K562 treated with DMSO at 1 percent for 24 hours (cell line): ENCODE measurements around the gene IL20RA. TPM values are rescaled to one million over a fixed set of nuclear protein-coding genes. Genes with fewer than 3 reads are reported as not detected.

Experiments
- total RNA-seq: library from RNA; unstranded; fragments of 300-600 nt; gene quantifications from 2 replicates; pipeline ENCODE4 v1.2.3, GENCODE V29; 2022; ENCODE audit warnings: low read depth; ENCODE audit not compliant: insufficient read depth

IL20RA gene
- total RNA-seq: not detected in 2 replicates

GRCh38 chr6:137044366-137045221, at the start of gene IL20RA:
IL20RA (minus strand) TSS chr6:137044965; CDS start chr6:137044728, 237 bp downstream.

Other genes with a start within 250 kb of the IL20RA start
- 4.9 and 5.1 TPM in 2 replicates for gene PEX7, start 222.4 kb downstream of the IL20RA start, total RNA-seq
- gene SLC35D3, start 122.7 kb downstream of the IL20RA start, total RNA-seq: not detected in 2 replicates
- not detected in 2 replicates for gene IL22RA2, start 128.7 kb upstream of the IL20RA start, total RNA-seq
- gene IFNGR1, start 174.4 kb upstream of the IL20RA start, total RNA-seq: 21.9 and 25.0 TPM in 2 replicates